Endothelial cell of umbilical vein (primary cell): ENCODE results near the gene EHD3. TPM values are rescaled to one million over a fixed set of nuclear protein-coding genes. Genes with fewer than 3 reads are reported as not detected.

ENCODE experiments used
- BruUV-seq: library from RNA; stranded (reverse); fragments of 400-500 nt; replicated peaks from 2 replicates; lab custom pipeline; 2021; lab: Mats Ljungman, UMichigan
- CTCF ChIA-PET: fragments of 300-600, 350-600 bp; sonication (Branson Sonifier 250); formaldehyde crosslinking; loops from one replicate; lab custom pipeline; 2021; ENCODE audit warnings: antibody characterized with exemption, inconsistent platforms; lab: Charles Lee
- POLR2A ChIA-PET: fragments of 300-600, 350-600 bp; sonication (Branson Sonifier 250); formaldehyde crosslinking; loops from one replicate; lab custom pipeline; 2021; ENCODE audit warnings: antibody characterized with exemption, inconsistent platforms; lab: Charles Lee
- DNase-seq: peaks from one replicate; pipeline ENCODE4 v3.0.0-alpha.2; 2011; ENCODE audit warnings: low read depth, low spot score
- FAIRE-seq: peaks from 2 replicates; lab custom pipeline; 2011; peaks lifted over from hg19 to GRCh38; lab: Jason Lieb, UNC
- H2AFZ ChIP-seq: 2 replicates; pipeline ENCODE4 v1.6.0; 2012; ENCODE audit warnings: low read depth, low read length, control low read depth, inconsistent platforms
- H3K27ac ChIP-seq: 2 replicates; pipeline ENCODE4 v1.5.1; 2011; ENCODE audit warnings: low read depth, mild to moderate bottlenecking, control low read depth, low read length, moderate library complexity; ENCODE audit not compliant: insufficient read depth
- H3K27me3 ChIP-seq, 2 experiments: 2 replicates each; pipeline versions ENCODE4 v1.6.0 to v1.6.1; 2011; ENCODE audit warnings: low read length in 2 of 2, mixed read lengths in 1 of 2; ENCODE audit not compliant: control insufficient read depth in 2 of 2, insufficient read depth in 2 of 2
- H3K36me3 ChIP-seq, 2 experiments: 2 replicates in 1 of 2; 3 replicates in 1 of 2; pipeline ENCODE4 v1.5.1; 2011; ENCODE audit warnings: low read length in 2 of 2, mild to moderate bottlenecking in 1 of 2, moderate library complexity in 1 of 2; ENCODE audit not compliant: control insufficient read depth in 2 of 2, insufficient read depth in 2 of 2; ENCODE audit errors: extremely low read depth in 1 of 2
- H3K4me1 ChIP-seq: 3 replicates; pipeline ENCODE4 v1.5.1; 2011; ENCODE audit warnings: mild to moderate bottlenecking, low read length; ENCODE audit not compliant: control insufficient read depth, insufficient read depth; ENCODE audit errors: extremely low read depth
- H3K4me2 ChIP-seq: 2 replicates; pipeline ENCODE4 v1.6.1; 2011; ENCODE audit warnings: low read length, control low read depth, mixed read lengths; ENCODE audit not compliant: insufficient read depth
- H3K4me3 ChIP-seq, 3 experiments: fragments of 200-600 bp in 1 of 3; sonication (generic), shearing (Covaris generic) in 1 of 3; replicated peaks in 1 of 3; 2 replicates each; pipeline ENCODE4 v1.5.1; 2011 to 2016; ENCODE audit warnings: control low read depth in 3 of 3, low read length in 3 of 3, mild to moderate bottlenecking in 2 of 3, inconsistent platforms in 1 of 3, low read depth in 1 of 3, moderate library complexity in 1 of 3; ENCODE audit not compliant: insufficient read depth in 1 of 3
- H3K79me2 ChIP-seq: 2 replicates; pipeline ENCODE4 v1.6.0; 2012; ENCODE audit warnings: low read length, inconsistent platforms; ENCODE audit not compliant: control insufficient read depth, insufficient read depth
- H3K9ac ChIP-seq: replicated peaks from 2 replicates; pipeline ENCODE3; 2011; ENCODE audit warnings: low read length, control low read depth; ENCODE audit not compliant: insufficient read depth; ENCODE audit errors: extremely low read depth
- H3K9me1 ChIP-seq: replicated peaks from 3 replicates; pipeline ENCODE4 v1.6.0; 2011; ENCODE audit warnings: mild to moderate bottlenecking, low read length; ENCODE audit not compliant: control insufficient read depth, insufficient read depth; ENCODE audit errors: extremely low read depth
- H3K9me3 ChIP-seq: replicated peaks from 2 replicates; pipeline ENCODE4 v1.5.1; 2012; ENCODE audit warnings: low read length, inconsistent platforms; ENCODE audit not compliant: control insufficient read depth, insufficient read depth
- H4K20me1 ChIP-seq: replicated peaks from 2 replicates; pipeline ENCODE3; 2011; ENCODE audit warnings: mild to moderate bottlenecking, low read length; ENCODE audit not compliant: control insufficient read depth, insufficient read depth; ENCODE audit errors: extremely low read depth
- CTCF ChIP-seq, 2 donors: IDR thresholded peaks; 1 replicate in 1 of 2; 2 replicates in 1 of 2; pipeline ENCODE4 v1.5.1; 2011; ENCODE audit warnings: low read length in 2 of 2, mild to moderate bottlenecking in 2 of 2, moderate library complexity in 2 of 2, control low read depth in 1 of 2, inconsistent platforms in 1 of 2, low read depth in 1 of 2; ENCODE audit not compliant: insufficient read depth in 1 of 2; ENCODE audit errors: extremely low read depth in 1 of 2
- EZH2 ChIP-seq: IDR thresholded peaks from 2 replicates; pipeline ENCODE4 v1.6.1; 2012; ENCODE audit warnings: borderline replicate concordance, low read depth, mild to moderate bottlenecking, moderate library complexity, low read length, inconsistent platforms; ENCODE audit not compliant: severe bottlenecking
- FOS ChIP-seq: IDR thresholded peaks from 2 replicates; pipeline ENCODE4 v1.6.1; 2011; ENCODE audit warnings: mild to moderate bottlenecking, low read length, moderate library complexity, borderline replicate concordance; ENCODE audit not compliant: insufficient read depth
- GATA2 ChIP-seq: IDR thresholded peaks from 2 replicates; pipeline ENCODE4 v1.7.0; 2011; ENCODE audit warnings: low read depth, mild to moderate bottlenecking, moderate library complexity, mixed read lengths, low read length; ENCODE audit not compliant: insufficient read length, insufficient read depth
- JUN ChIP-seq: IDR thresholded peaks from 2 replicates; pipeline ENCODE4 v1.6.1; 2011; ENCODE audit warnings: borderline replicate concordance, low read depth; ENCODE audit not compliant: insufficient read length, insufficient read depth
- MAX ChIP-seq: IDR thresholded peaks from 2 replicates; pipeline ENCODE4 v1.6.1; 2011; ENCODE audit not compliant: insufficient read depth, insufficient read length
- MYC ChIP-seq: IDR thresholded peaks from one replicate; pipeline ENCODE4 v1.6.1; 2011; ENCODE audit warnings: mild to moderate bottlenecking, low read depth, low read length
- POLR2A ChIP-seq: IDR thresholded peaks from 2 replicates; pipeline ENCODE4 v1.6.1; 2012; ENCODE audit warnings: low read depth, mild to moderate bottlenecking, control low read depth, low read length
- POLR2AphosphoS5 ChIP-seq: IDR thresholded peaks from 2 replicates; pipeline ENCODE4 v1.6.1; 2012; ENCODE audit warnings: low read depth, mild to moderate bottlenecking, control low read depth, low read length, moderate library complexity; ENCODE audit not compliant: insufficient read depth
- dilution Hi-C: fragments of 300-500 bp; cut with MboI; formaldehyde crosslinking; loops from one replicate; pipeline ENCODE4 v1.15.0; 2019; ENCODE audit warnings: low sequenced_read_pairs; ENCODE audit not compliant: extremely low pct_ligation_motif_present
- intact Hi-C: fragments of 100-400 bp; cut with micrococcal nuclease; formaldehyde crosslinking; loops from one replicate; pipeline ENCODE4 v1.10.0; 2022
- polyA plus RNA-seq, 4 experiments: library from polyadenylated mRNA; depleted of rRNA in 3 of 4; stranded (reverse) in 3 of 4; unstranded in 1 of 4; fragments of >200 nt; gene quantifications; 2 replicates each; pipeline versions ENCODE4 v1.2.1 to v1.2.3, GENCODE V29; 2011 to 2012; ENCODE audit warnings: missing spikeins in 1 of 4
- total RNA-seq: library from RNA; stranded (reverse); gene quantifications from 2 replicates; pipeline ENCODE4 v1.2.3, GENCODE V29; 2021

Gene EHD3
- total and polyA plus RNA-seq, 2 donors (not counting 3 experiments of a cell fraction or from before 2014, with no cell fraction given) = 6.5 to 12.1 TPM

GRCh38 chr2:31240381-31241365 lies 6.7 kb downstream of the EHD3 start:
- Histone ChIP-seq H3K36me3 (no peaks in the 10 kb centered on the region), H3K9me3 (no peaks in the 10 kb centered on the region), H3K27ac (no peak overlapping the region), H2AFZ (no peak overlapping the region), H3K4me2 (no peak overlapping the region), H3K4me3 (no peak overlapping the region), H3K9ac (no peak overlapping the region), H3K4me1 (no peaks in the 10 kb centered on the region), H3K9me1 (no peaks in the 10 kb centered on the region), H3K79me2 (no peaks in the 10 kb centered on the region), H3K27me3 (no peaks in the 10 kb centered on the region), H4K20me1 (no peaks in the 10 kb centered on the region)
- DNase-seq (no peak), FAIRE-seq (no peak)
- intact Hi-C loops = no loop called here
- dilution Hi-C loops = no loop called here
- ChIA-PET CTCF (no interaction called here), POLR2A (interaction anchor here (0.6 kb wide), 1 partner anchor 46 kb away, joined by 8 read pairs; no protein-coding TSS in a partner anchor)
- BruUV-seq = no TSS peak
- TF ChIP-seq FOS (no peak), POLR2AphosphoS5 (no peak), GATA2 (no peak), CTCF (IDR thresholded peaks at IDR 0.05; ENCODE audit: extremely low read depth in 1 of 2, insufficient read depth in 1 of 2, low read depth in 1 of 2, low read length in 2 of 2) (no peak), JUN (no peak), EZH2 (no peak), POLR2A (no peak), MAX (no peak), MYC (no peak)
